LNCaP clone FGC (cell line): ENCODE measurements around the gene CEPT1.

Experiments
- DNase-seq: peaks from one replicate; pipeline ENCODE4 v3.0.0-alpha.2; 2011; ENCODE audit warnings: low read depth
- H3K4me3 ChIP-seq: 2 replicates; pipeline ENCODE4 v1.5.1; 2011; ENCODE audit warnings: mild to moderate bottlenecking, low read depth, low read length, control low read depth
- TF ChIP-seq, protein P1 (sequence below): IDR thresholded peaks from 2 replicates; pipeline ENCODE4 v1.5.1; 2012; ENCODE audit warnings: mild to moderate bottlenecking; ENCODE audit not compliant: control insufficient read depth, insufficient read depth; ENCODE audit errors: extremely low read depth

The CEPT1 gene

GRCh38 chr1:111217183-111217910 lies 77.3 kb downstream of the CEPT1 start:
- DNase-seq, result no peak
- H3K4me3 ChIP-seq, result no peak overlapping the region
- TF ChIP-seq, protein P1, sequence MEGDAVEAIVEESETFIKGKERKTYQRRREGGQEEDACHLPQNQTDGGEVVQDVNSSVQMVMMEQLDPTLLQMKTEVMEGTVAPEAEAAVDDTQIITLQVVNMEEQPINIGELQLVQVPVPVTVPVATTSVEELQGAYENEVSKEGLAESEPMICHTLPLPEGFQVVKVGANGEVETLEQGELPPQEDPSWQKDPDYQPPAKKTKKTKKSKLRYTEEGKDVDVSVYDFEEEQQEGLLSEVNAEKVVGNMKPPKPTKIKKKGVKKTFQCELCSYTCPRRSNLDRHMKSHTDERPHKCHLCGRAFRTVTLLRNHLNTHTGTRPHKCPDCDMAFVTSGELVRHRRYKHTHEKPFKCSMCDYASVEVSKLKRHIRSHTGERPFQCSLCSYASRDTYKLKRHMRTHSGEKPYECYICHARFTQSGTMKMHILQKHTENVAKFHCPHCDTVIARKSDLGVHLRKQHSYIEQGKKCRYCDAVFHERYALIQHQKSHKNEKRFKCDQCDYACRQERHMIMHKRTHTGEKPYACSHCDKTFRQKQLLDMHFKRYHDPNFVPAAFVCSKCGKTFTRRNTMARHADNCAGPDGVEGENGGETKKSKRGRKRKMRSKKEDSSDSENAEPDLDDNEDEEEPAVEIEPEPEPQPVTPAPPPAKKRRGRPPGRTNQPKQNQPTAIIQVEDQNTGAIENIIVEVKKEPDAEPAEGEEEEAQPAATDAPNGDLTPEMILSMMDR, result no peak

DNA sequence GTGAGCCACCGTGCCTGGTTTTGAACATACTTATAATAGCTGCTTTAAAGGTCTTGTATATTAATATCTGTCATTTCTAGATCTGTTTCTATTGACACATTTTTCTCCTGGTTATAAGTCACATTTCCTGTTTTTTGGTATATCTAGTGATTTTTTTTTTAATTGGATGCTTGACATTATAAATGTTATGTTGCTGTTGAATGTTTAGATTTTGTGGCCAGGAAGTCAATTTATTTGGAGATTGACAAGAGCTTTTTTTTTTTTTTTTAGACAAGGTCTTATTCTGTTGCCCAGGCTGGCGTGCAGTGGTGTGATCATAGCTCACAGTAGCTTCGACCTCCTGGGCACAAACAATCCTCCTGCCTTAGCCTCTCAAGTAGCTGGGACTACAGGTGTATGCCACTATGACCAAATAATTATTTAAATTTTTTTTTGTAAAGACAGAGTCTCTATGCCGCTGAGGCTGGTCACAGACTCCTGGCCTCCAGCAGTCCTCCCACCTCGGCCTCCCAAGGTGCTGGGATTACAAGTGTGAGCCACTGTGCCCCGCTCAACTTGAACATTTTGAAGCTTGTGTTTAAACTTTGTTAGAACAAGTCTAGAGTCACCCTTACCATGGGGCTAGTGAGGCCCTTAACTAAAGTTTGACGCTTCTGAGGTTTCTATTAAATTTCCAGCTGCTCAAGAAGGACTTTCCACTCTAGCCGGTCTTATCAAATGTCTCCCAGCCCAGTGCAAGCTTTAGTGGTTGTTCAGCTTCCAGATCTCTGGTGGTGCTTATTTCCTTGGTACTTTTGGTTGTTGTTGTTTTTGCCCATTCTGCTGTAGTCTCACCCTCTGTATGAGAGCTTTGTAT lies 78.9 kb downstream of the CEPT1 start:
- H3K4me3 ChIP-seq, result no peak overlapping the region
- DNase-seq, result no peak
- TF ChIP-seq, protein P1, result no peak

GRCh38 chr1:111219557-111220286 lies 79.7 kb downstream of the CEPT1 start:
- no peak overlapping the region for H3K4me3 ChIP-seq
- no peak for DNase-seq
- TF ChIP-seq, protein P1, result no peak

DNA sequence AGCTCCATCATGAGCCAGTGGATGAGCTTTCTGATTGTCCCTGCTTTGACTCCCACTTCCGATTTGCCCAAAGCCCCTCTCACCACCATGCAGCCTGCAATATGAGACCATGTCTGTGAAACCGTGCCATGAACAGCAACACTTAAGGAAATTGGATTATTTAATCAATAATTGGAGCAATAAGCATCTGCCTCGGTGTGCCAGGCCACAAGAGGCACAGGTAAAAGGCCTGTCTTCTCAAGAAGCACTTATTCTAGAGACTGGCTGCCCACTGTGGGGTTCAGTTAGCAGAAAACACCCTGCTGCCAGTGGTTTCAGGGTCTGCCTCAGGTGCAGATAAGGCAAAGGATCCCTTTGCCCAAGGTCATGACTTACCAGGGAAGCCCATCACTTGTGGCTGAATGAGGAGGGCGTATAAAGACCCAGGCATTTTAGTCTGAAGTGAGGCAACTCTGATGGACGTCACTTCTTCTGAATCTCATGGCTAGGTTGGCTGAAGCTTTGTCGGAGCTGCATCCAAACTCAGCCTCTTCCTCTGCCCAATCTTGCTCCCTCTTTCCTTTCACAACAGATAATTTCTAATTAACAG lies 80.4 kb downstream of the CEPT1 start:
- TF ChIP-seq, protein P1, result no peak
- no peak overlapping the region for H3K4me3 ChIP-seq
- no peak for DNase-seq

GRCh38 chr1:111221276-111221632 lies 81.2 kb downstream of the CEPT1 start:
- TF ChIP-seq, protein P1, result no peak
- DNase-seq, result no peak
- H3K4me3 ChIP-seq, result no peak overlapping the region

DNA sequence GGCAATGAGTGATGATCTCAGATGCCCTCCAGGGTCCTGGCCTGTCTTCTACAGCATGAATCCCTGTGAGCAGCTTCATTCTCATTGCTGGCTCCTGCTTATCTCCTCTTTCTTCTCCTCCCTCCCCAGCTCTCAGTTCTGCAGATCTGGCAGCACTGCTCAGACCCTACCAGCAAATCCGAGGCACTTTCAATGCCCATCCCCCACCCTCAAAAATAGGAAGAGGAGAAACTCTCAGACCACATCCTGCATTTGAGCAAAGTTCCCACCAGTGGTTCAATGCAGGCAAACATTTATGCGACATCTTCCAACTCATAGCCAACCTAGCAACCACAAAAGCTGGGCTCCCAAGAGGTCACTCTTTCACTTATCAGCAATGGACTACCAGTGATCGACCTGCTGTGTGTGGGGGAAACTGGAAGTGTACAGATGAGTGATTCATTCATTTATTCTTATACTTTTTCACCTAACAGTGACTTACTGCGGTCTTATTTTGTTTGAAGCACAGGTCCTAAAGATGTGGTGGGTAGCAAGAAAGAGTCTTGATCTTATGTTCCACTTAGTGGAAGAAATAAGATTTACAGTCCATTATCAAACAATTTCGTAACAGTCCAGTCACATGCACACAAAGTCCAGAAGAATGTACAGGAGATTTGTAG lies 81.7 kb downstream of the CEPT1 start:
- H3K4me3 ChIP-seq, result no peak overlapping the region
- TF ChIP-seq, protein P1, result no peak
- DNase-seq, result no peak
